ENCODE results near the gene DHRS11.

Gene DHRS11

GRCh38 chr17:36614081-36614480 lies 22.4 kb downstream of the DHRS11 start:
- DNase-seq (ENCODE audit: low spot score), result no peak

- DNase-seq (ENCODE audit: low spot score), result no peak
Observed at GRCh38 chr17:36614933-36615332, 23.3 kb downstream of the DHRS11 start.

GRCh38 chr17:36616061-36617029 lies 24.7 kb downstream of the DHRS11 start:
- DNase-seq (ENCODE audit: low spot score), result no peak

- DNase-seq (ENCODE audit: low spot score), result no peak
Observed at GRCh38 chr17:36617773-36618172, 26.1 kb downstream of the DHRS11 start.

GRCh38 chr17:36623281-36623680 lies 31.6 kb downstream of the DHRS11 start:
- DNase-seq (ENCODE audit: low spot score), result no peak

- DNase-seq (ENCODE audit: low spot score), result no peak
Observed at GRCh38 chr17:36625188-36625587, 33.5 kb downstream of the DHRS11 start.

GRCh38 chr17:36627101-36627500 lies 35.4 kb downstream of the DHRS11 start:
- no peak for DNase-seq (ENCODE audit: low spot score)

- DNase-seq (ENCODE audit: low spot score), result no peak
Observed at GRCh38 chr17:36628576-36628975, 36.9 kb downstream of the DHRS11 start.

GRCh38 chr17:36629252-36629847 lies 37.7 kb downstream of the DHRS11 start:
- peak; percentile 66 for DNase-seq (ENCODE audit: low spot score)

GRCh38 chr17:36629970-36630502 lies 38.4 kb downstream of the DHRS11 start:
- DNase-seq (ENCODE audit: low spot score), result no peak

GRCh38 chr17:36631022-36631421 lies 39.3 kb downstream of the DHRS11 start:
- no peak for DNase-seq (ENCODE audit: low spot score)

GRCh38 chr17:36632916-36633771 lies 41.5 kb downstream of the DHRS11 start:
- DNase-seq (ENCODE audit: low spot score), result no peak

GRCh38 chr17:36640346-36640745 lies 48.7 kb downstream of the DHRS11 start:
- DNase-seq (ENCODE audit: low spot score), result no peak

- DNase-seq (ENCODE audit: low spot score), result no peak
Observed at GRCh38 chr17:36640836-36641235, 49.2 kb downstream of the DHRS11 start.

GRCh38 chr17:36641331-36641876 lies 49.7 kb downstream of the DHRS11 start:
- no peak for DNase-seq (ENCODE audit: low spot score)

- DNase-seq (ENCODE audit: low spot score), result peak; percentile 27
Observed at GRCh38 chr17:36641877-36642845, 50.5 kb downstream of the DHRS11 start.

GRCh38 chr17:36643086-36643685 lies 51.5 kb downstream of the DHRS11 start:
- no peak for DNase-seq (ENCODE audit: low spot score)

GRCh38 chr17:36645422-36645821 lies 53.7 kb downstream of the DHRS11 start:
- DNase-seq (ENCODE audit: low spot score), result no peak

GRCh38 chr17:36647636-36648035 lies 56.0 kb downstream of the DHRS11 start:
- no peak for DNase-seq (ENCODE audit: low spot score)

- no peak for DNase-seq (ENCODE audit: low spot score)
Observed at GRCh38 chr17:36650096-36650775, 58.6 kb downstream of the DHRS11 start.
